ENCODE data around the gene SRMS. TPM values are rescaled to one million over a fixed set of nuclear protein-coding genes. Genes with fewer than 3 reads are reported as not detected.
"Not testable (repeated sequence)": the region's sequence is repeated elsewhere in the genome, so short reads cannot be mapped to it uniquely, and the experiment has no call there.

Gene SRMS
- total and polyA plus RNA-seq, 2 donors (not counting 3 experiments of a cell fraction or from before 2014, with no cell fraction given), result not detected

GRCh38 chr20:63560333-63560805, 12.8 kb upstream of the SRMS start:
- Histone ChIP-seq H3K36me3 (ENCODE audit: control insufficient read depth in 2 of 2, extremely low read depth in 1 of 2, insufficient read depth in 2 of 2, low read length in 2 of 2) (peaks cover 0 to 17% of the 10 kb centered on the region in 2 experiments), H3K4me3 (replicated peaks in 1 of 3; ENCODE audit: insufficient read depth in 1 of 3, low read depth in 1 of 3, low read length in 3 of 3) (no peak overlapping the region), H3K9me1 (replicated peaks; ENCODE audit: control insufficient read depth, extremely low read depth, insufficient read depth, low read length) (no peaks in the 10 kb centered on the region), H3K9me3 (replicated peaks; ENCODE audit: control insufficient read depth, insufficient read depth, low read length) (no peaks in the 10 kb centered on the region), H3K27ac (ENCODE audit: insufficient read depth, low read depth, low read length) (no peak overlapping the region), H3K4me2 (ENCODE audit: insufficient read depth, low read length) (no peak overlapping the region), H2AFZ (ENCODE audit: low read depth, low read length) (no peak overlapping the region), H3K9ac (replicated peaks; ENCODE audit: extremely low read depth, insufficient read depth, low read length) (no peak overlapping the region), H4K20me1 (replicated peaks; ENCODE audit: control insufficient read depth, extremely low read depth, insufficient read depth, low read length) (no peaks in the 10 kb centered on the region), H3K27me3 (ENCODE audit: control insufficient read depth in 2 of 2, insufficient read depth in 2 of 2, low read length in 2 of 2) (no peaks in the 10 kb centered on the region), H3K79me2 (ENCODE audit: control insufficient read depth, insufficient read depth, low read length) (no peaks in the 10 kb centered on the region), H3K4me1 (ENCODE audit: control insufficient read depth, extremely low read depth, insufficient read depth, low read length) (no peaks in the 10 kb centered on the region)
- ChIA-PET CTCF (no interaction called here), POLR2A (no interaction called here)
- no peak for DNase-seq (ENCODE audit: low read depth, low spot score)
- no peak for FAIRE-seq
- TF ChIP-seq EZH2 (IDR thresholded peaks at IDR 0.05; ENCODE audit: borderline replicate concordance, low read depth, low read length, severe bottlenecking) (no peak), JUN (IDR thresholded peaks at IDR 0.05; ENCODE audit: borderline replicate concordance, insufficient read depth, insufficient read length, low read depth) (no peak), MAX (IDR thresholded peaks at IDR 0.05; ENCODE audit: insufficient read depth, insufficient read length) (no peak), CTCF (IDR thresholded peaks at IDR 0.05; ENCODE audit: extremely low read depth in 1 of 2, insufficient read depth in 1 of 2, low read depth in 1 of 2, low read length in 2 of 2) (no peak), FOS (IDR thresholded peaks at IDR 0.05; ENCODE audit: borderline replicate concordance, insufficient read depth, low read length) (no peak), GATA2 (IDR thresholded peaks at IDR 0.05; ENCODE audit: insufficient read depth, insufficient read length, low read depth, low read length) (no peak), MYC (IDR thresholded peaks at IDR 0.05; ENCODE audit: low read depth, low read length) (no peak), POLR2AphosphoS5 (IDR thresholded peaks at IDR 0.05; ENCODE audit: insufficient read depth, low read depth, low read length) (no peak), POLR2A (IDR thresholded peaks at IDR 0.05; ENCODE audit: low read depth, low read length) (no peak)
- intact Hi-C loops (cut with micrococcal nuclease), result no loop called here
- dilution Hi-C loops (cut with MboI; ENCODE audit: extremely low pct_ligation_motif_present, low sequenced_read_pairs), result no loop called here
- no TSS peak for BruUV-seq (replicated peaks)

GRCh38 chr20:63559485-63560332, 12.2 kb upstream of the SRMS start:
- H3K36me3 ChIP-seq (ENCODE audit: control insufficient read depth in 2 of 2, extremely low read depth in 1 of 2, insufficient read depth in 2 of 2, low read length in 2 of 2), result peaks cover 0 to 15% of the 10 kb centered on the region in 2 experiments
- H3K9me3 ChIP-seq (replicated peaks; ENCODE audit: control insufficient read depth, insufficient read depth, low read length); dilution Hi-C loops (cut with MboI; ENCODE audit: extremely low pct_ligation_motif_present, low sequenced_read_pairs); FAIRE-seq; H3K9me1 ChIP-seq (replicated peaks; ENCODE audit: control insufficient read depth, extremely low read depth, insufficient read depth, low read length); BruUV-seq (replicated peaks); H3K4me1 ChIP-seq (ENCODE audit: control insufficient read depth, extremely low read depth, insufficient read depth, low read length); H3K79me2 ChIP-seq (ENCODE audit: control insufficient read depth, insufficient read depth, low read length); H3K27me3 ChIP-seq (ENCODE audit: control insufficient read depth in 2 of 2, insufficient read depth in 2 of 2, low read length in 2 of 2); DNase-seq (ENCODE audit: low read depth, low spot score); H4K20me1 ChIP-seq (replicated peaks; ENCODE audit: control insufficient read depth, extremely low read depth, insufficient read depth, low read length); POLR2A ChIA-PET; intact Hi-C loops (cut with micrococcal nuclease); H3K4me3 ChIP-seq (replicated peaks in 1 of 3; ENCODE audit: insufficient read depth in 1 of 3, low read depth in 1 of 3, low read length in 3 of 3); H3K4me2 ChIP-seq (ENCODE audit: insufficient read depth, low read length); H2AFZ ChIP-seq (ENCODE audit: low read depth, low read length); H3K27ac ChIP-seq (ENCODE audit: insufficient read depth, low read depth, low read length); H3K9ac ChIP-seq (replicated peaks; ENCODE audit: extremely low read depth, insufficient read depth, low read length): not testable (repeated sequence)
- CTCF ChIA-PET, result interaction anchor here (0.6 kb wide), 1 partner anchor 21 kb away, joined by 3 read pairs; no protein-coding TSS in a partner anchor

Measured in endothelial cell of umbilical vein (primary cell).